HT-29 (cell line): ENCODE data around the gene RNF146. TPM values are rescaled to one million over a fixed set of nuclear protein-coding genes. Genes with fewer than 3 reads are reported as not detected.
"Not testable (repeated sequence)": the region's sequence is repeated elsewhere in the genome, so short reads cannot be mapped to it uniquely, and the experiment has no call there.

Experiments
- DNase-seq: peaks from one replicate; pipeline ENCODE4 v3.0.0-alpha.2; 2015; ENCODE audit warnings: low spot score
- total RNA-seq: library from RNA; depleted of rRNA; stranded (reverse); fragments of >200 nt; shearing (Covaris generic); gene quantifications from 2 replicates; pipeline ENCODE4 v1.2.3, GENCODE V29; 2014

The RNF146 gene
- total RNA-seq, 1 experiment from 2014 or later = 6.3 TPM

- no peak for DNase-seq
These were observed 15.5 kb downstream of the RNF146 start for GRCh38 chr6:127282184-127282583.

GRCh38 chr6:127288705-127289104 lies 22.0 kb downstream of the RNF146 start:
- no peak for DNase-seq

GRCh38 chr6:127289934-127290333 lies 23.3 kb downstream of the RNF146 start:
- DNase-seq = no peak

GRCh38 chr6:127290391-127291265 lies 24.0 kb downstream of the RNF146 start:
- no peak for DNase-seq

DNA sequence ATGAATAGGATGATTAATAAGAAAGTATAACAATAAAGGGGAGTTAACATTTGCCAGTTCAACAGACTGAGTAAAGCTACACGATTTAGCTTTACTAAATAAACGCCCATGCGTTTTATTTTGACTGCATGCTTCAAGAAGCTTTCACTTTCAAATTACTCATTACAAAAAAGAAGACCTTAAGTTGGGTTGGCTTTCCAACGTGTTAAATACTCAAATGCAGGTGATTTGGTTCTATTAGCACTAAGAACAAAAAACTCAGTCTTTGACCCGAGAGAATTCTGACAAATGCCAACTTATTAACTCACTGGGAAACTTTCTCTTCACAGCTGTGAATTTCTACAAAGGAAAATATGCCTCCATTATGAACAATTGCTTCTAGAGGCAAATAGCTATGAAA lies 24.8 kb downstream of the RNF146 start:
- no peak for DNase-seq

GRCh38 chr6:127297502-127298070 lies 30.9 kb downstream of the RNF146 start:
- no peak for DNase-seq

DNA sequence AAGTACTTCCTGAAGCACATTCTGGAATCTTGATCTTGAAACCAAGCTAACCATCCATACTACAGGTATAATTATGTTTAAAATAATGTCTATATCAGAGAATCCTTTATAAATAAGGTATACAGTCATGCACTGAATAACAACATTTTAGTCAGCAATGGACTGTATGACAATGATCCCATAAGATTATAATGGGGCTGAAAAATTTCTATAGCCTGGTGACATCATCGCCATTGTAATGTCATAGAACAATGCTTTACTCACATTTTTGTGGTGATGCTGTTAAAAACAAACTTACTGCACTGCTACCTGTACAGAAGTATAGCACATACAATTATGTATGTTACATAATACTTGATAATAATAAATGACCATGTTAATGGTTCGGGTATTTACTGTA lies 31.8 kb downstream of the RNF146 start:
- no peak for DNase-seq

- DNase-seq = no peak
These were observed 33.0 kb downstream of the RNF146 start for GRCh38 chr6:127299522-127300240.

- no peak for DNase-seq
These were observed 33.7 kb downstream of the RNF146 start for GRCh38 chr6:127300411-127300810.

DNA sequence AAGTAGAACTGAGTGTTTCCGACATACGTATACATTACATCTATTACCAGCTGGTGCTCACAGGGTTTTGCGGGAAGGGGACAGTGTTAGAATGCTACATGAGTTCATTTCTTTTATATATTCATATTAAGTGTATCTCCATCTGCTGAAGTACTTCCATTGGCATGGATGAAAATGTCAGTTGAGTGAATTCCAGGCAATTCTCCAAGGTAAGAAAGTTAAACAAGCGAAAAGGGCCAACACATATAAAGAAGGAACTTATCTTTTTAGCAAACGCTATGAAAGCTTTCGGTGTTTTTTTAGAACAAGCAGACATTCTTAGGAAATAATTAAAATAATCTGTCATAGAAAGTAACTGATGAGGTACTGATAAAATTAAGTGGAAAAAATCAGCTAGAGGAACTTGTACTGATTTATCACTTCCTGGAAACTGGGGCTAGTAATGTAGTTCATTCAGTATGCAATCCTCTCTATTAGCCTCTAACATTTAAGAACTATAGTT lies 34.6 kb downstream of the RNF146 start:
- no peak for DNase-seq

- peak; percentile 73 for DNase-seq
These were observed 36.3 kb downstream of the RNF146 start for GRCh38 chr6:127302728-127303660.

GRCh38 chr6:127303917-127304316 lies 37.3 kb downstream of the RNF146 start:
- DNase-seq = no peak

- no peak for DNase-seq
These were observed 39.1 kb downstream of the RNF146 start for GRCh38 chr6:127305741-127306140.

DNA sequence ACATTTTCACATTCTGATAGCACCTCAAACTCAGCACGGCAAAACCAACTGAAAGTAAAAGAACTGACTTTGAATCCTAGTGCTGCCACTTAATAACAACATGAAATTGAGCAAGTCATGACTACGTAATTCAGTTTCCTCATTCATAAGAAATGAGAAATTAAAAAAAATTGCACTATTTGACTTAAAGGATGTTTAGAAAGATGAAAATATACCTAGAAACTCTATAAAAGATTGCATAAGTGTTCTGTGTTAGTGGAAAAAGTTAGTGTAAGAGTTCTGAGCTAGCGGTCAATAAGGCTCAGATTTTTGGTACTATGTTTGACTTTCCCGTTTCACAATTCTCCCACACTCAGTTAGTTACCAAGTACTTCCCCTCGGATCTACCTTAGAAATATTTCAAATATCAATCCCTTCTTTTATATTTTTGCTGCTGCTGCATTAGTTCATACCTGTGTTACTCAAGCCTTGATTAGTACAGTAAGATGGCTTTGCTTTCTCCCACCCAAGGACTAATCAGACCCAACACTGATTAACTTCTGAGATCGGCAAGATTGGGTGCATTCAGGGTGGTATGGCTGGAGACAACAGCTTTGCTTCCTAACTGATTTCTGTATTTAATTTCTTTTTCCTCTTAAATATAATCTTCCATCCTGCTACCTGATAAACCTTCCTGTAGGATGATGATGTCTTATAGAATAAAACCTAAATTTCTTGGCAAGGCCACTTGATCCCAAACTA lies 50.9 kb downstream of the RNF146 start:
- no peak for DNase-seq

DNA sequence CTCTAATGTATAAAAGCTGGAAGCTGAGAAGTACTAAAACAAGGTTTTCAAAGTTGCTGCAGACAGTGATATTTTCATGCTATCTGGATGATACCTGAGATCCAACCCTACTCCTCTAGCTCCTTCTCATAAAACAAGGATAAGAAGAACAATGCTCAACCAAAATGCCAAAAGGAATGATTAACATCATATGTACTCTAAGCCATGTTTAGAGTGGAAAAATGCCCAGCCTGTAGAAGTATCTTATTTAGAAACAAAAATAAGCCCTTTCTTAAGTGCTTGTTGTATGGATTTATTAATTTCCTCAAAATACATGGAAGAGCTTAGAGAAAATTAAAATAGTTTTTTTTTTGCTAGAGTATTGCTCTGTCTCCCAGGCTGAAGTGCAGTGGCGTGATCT lies 53.0 kb downstream of the RNF146 start:
- no peak for DNase-seq

- no peak for DNase-seq
These were observed 61.5 kb downstream of the RNF146 start for GRCh38 chr6:127328043-127328609.

GRCh38 chr6:127331256-127331655 lies 64.6 kb downstream of the RNF146 start:
- DNase-seq = not testable (repeated sequence)

DNA sequence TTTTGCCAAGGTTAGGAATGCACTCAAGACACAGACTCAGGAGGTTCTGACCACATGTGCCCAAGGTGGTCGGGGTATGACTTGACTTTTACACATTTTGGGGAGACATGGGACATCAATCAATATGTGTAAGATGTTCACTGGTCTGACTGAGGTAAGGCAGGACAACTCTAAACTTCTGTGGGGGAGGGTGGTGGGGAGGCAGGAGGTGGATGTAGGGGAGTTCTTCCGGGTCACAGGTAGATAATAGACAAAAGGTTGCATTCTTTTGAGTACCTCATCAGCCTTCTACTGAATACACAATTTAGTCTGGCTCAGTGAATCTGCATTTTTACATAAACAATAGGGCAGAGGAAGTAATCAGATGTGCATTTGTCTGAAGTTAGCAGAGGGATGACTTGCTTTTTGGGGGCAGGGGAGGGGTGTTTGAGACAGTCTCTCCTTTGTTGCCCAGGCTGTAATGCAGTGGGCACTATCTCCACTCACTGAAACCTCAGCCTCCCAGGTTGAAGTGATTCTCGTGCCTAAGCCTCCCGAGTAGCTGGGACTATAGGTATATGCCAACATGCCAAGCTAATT lies 65.8 kb downstream of the RNF146 start:
- DNase-seq = no peak
